HepG2 (cell line): ENCODE data around the gene UBP1. TPM values are rescaled to one million over a fixed set of nuclear protein-coding genes. Genes with fewer than 3 reads are reported as not detected.

ENCODE experiments used
- FOXJ3 ChIP-seq: sonication (generic); formaldehyde crosslinking; IDR thresholded peaks from 2 replicates; pipeline ENCODE4 v1.4.0; 2020; ENCODE audit warnings: missing genetic modification reagents, mild to moderate bottlenecking, borderline replicate concordance
- GLI4 ChIP-seq: sonication (generic); formaldehyde crosslinking; IDR thresholded peaks from 2 replicates; pipeline ENCODE4 v1.5.1; 2020; ENCODE audit warnings: missing genetic modification reagents, mild to moderate bottlenecking, moderate library complexity, borderline replicate concordance
- NFYB ChIP-seq: sonication (generic); formaldehyde crosslinking; IDR thresholded peaks from 2 replicates; pipeline ENCODE4 v1.4.0; 2020; ENCODE audit warnings: missing genetic modification reagents
- RARG ChIP-seq: sonication (generic); formaldehyde crosslinking; IDR thresholded peaks from 2 replicates; pipeline ENCODE4 v1.4.0; 2020; ENCODE audit warnings: low read depth, mild to moderate bottlenecking, missing genetic modification reagents
- SSRP1 ChIP-seq: IDR thresholded peaks from 2 replicates; pipeline ENCODE4 v1.6.1; 2016; ENCODE audit warnings: control low read depth
- ZFP90 ChIP-seq: sonication (generic); formaldehyde crosslinking; IDR thresholded peaks from 2 replicates; pipeline ENCODE4 v1.8.0; 2022; ENCODE audit warnings: missing genetic modification reagents, mild to moderate bottlenecking, inconsistent platforms, borderline replicate concordance
- ZNF10 ChIP-seq: sonication (generic); formaldehyde crosslinking; IDR thresholded peaks from 2 replicates; pipeline ENCODE4 v1.4.0; 2020; ENCODE audit warnings: mild to moderate bottlenecking, low read depth, missing genetic modification reagents, borderline replicate concordance
- ZNF337 ChIP-seq: sonication (generic); formaldehyde crosslinking; IDR thresholded peaks from 2 replicates; pipeline ENCODE4 v1.5.1; 2020; ENCODE audit warnings: missing genetic modification reagents, low read depth, mild to moderate bottlenecking, borderline replicate concordance
- ZNF451 ChIP-seq: sonication (generic); formaldehyde crosslinking; IDR thresholded peaks from 2 replicates; pipeline ENCODE4 v1.5.0; 2020; ENCODE audit warnings: mild to moderate bottlenecking, missing genetic modification reagents
- ZNF496 ChIP-seq: sonication (generic); formaldehyde crosslinking; IDR thresholded peaks from 2 replicates; pipeline ENCODE4 v1.8.1; 2023; ENCODE audit warnings: mild to moderate bottlenecking, moderate library complexity, missing genetic modification reagents; ENCODE audit not compliant: insufficient replicate concordance
- ZNF75D ChIP-seq: sonication (generic); formaldehyde crosslinking; IDR thresholded peaks from 2 replicates; pipeline ENCODE4 v1.8.1; 2023; ENCODE audit warnings: missing genetic modification reagents, mild to moderate bottlenecking, borderline replicate concordance
- polyA plus RNA-seq, 8 experiments: library from polyadenylated mRNA; depleted of rRNA in 3 of 8; stranded (reverse) in 7 of 8; unstranded in 1 of 8; fragments of >200 nt; fragmentation: Illumina TruSeq in 4 of 8; extraction: Trizol in 4 of 8; gene quantifications; 2 replicates each; pipeline versions ENCODE4 v1.2.1 to v1.2.3, GENCODE V29; 2011 to 2016; ENCODE audit warnings: low read depth in 4 of 8, missing spikeins in 1 of 8, mixed read lengths in 1 of 8; ENCODE audit not compliant: insufficient read depth in 1 of 8
- total RNA-seq, 5 experiments: library from RNA; depleted of rRNA; stranded (reverse); fragments of >200 nt; fragmentation: Illumina TruSeq; extraction: Trizol; gene quantifications; 2 replicates each; pipeline ENCODE4 v1.2.3, GENCODE V29; 2016; ENCODE audit warnings: low read depth in 1 of 5
- TF ChIP-seq, protein P1 (sequence below): sonication (generic); formaldehyde crosslinking; IDR thresholded peaks from 2 replicates; pipeline ENCODE4 v1.4.0; 2020; ENCODE audit warnings: missing genetic modification reagents, mild to moderate bottlenecking, borderline replicate concordance
- TF ChIP-seq, protein P2 (sequence below), 2 experiments: sonication (generic) in 1 of 2; formaldehyde crosslinking in 1 of 2; IDR thresholded peaks; 2 replicates each; pipeline versions ENCODE4 v1.5.1 to v1.6.1; 2011 to 2020; ENCODE audit warnings: borderline replicate concordance in 1 of 2, low read depth in 1 of 2, low read length in 1 of 2, mild to moderate bottlenecking in 1 of 2, missing genetic modification reagents in 1 of 2, moderate library complexity in 1 of 2
- TF ChIP-seq, protein P3 (sequence below): fragments of 450-650 bp; IDR thresholded peaks from 2 replicates; pipeline ENCODE4 v1.6.1; 2017; ENCODE audit warnings: mild to moderate bottlenecking
- TF ChIP-seq, protein P4 (sequence below): sonication (generic); formaldehyde crosslinking; IDR thresholded peaks from 2 replicates; pipeline ENCODE4 v1.5.1; 2020; ENCODE audit warnings: mild to moderate bottlenecking, missing genetic modification reagents, moderate library complexity

Gene UBP1
- total and polyA plus RNA-seq, 2 of the 13 experiments (the other 11 are each of a cell fraction or from before 2014, with no cell fraction given): 48.3 to 79.9 TPM

- TF ChIP-seq, protein P1, sequence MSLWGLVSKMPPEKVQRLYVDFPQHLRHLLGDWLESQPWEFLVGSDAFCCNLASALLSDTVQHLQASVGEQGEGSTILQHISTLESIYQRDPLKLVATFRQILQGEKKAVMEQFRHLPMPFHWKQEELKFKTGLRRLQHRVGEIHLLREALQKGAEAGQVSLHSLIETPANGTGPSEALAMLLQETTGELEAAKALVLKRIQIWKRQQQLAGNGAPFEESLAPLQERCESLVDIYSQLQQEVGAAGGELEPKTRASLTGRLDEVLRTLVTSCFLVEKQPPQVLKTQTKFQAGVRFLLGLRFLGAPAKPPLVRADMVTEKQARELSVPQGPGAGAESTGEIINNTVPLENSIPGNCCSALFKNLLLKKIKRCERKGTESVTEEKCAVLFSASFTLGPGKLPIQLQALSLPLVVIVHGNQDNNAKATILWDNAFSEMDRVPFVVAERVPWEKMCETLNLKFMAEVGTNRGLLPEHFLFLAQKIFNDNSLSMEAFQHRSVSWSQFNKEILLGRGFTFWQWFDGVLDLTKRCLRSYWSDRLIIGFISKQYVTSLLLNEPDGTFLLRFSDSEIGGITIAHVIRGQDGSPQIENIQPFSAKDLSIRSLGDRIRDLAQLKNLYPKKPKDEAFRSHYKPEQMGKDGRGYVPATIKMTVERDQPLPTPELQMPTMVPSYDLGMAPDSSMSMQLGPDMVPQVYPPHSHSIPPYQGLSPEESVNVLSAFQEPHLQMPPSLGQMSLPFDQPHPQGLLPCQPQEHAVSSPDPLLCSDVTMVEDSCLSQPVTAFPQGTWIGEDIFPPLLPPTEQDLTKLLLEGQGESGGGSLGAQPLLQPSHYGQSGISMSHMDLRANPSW (CRISPR knock-in tag): no peak; the same call in 1 of the 2 replicates
- no peak for TF ChIP-seq GLI4 (CRISPR knock-in tag)
- no peak for TF ChIP-seq ZNF451 (CRISPR knock-in tag)
- no peak for TF ChIP-seq NFYB
- no peak for TF ChIP-seq ZFP90 (CRISPR knock-in tag)
- TF ChIP-seq, protein P2, sequence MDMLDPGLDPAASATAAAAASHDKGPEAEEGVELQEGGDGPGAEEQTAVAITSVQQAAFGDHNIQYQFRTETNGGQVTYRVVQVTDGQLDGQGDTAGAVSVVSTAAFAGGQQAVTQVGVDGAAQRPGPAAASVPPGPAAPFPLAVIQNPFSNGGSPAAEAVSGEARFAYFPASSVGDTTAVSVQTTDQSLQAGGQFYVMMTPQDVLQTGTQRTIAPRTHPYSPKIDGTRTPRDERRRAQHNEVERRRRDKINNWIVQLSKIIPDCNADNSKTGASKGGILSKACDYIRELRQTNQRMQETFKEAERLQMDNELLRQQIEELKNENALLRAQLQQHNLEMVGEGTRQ (IDR thresholded peaks at IDR 0.05; ENCODE audit: low read depth, low read length): no peak
- TF ChIP-seq, protein P2 (CRISPR knock-in tag; IDR thresholded peaks at IDR 0.05; ENCODE audit: borderline replicate concordance): no peak
- TF ChIP-seq, protein P3, sequence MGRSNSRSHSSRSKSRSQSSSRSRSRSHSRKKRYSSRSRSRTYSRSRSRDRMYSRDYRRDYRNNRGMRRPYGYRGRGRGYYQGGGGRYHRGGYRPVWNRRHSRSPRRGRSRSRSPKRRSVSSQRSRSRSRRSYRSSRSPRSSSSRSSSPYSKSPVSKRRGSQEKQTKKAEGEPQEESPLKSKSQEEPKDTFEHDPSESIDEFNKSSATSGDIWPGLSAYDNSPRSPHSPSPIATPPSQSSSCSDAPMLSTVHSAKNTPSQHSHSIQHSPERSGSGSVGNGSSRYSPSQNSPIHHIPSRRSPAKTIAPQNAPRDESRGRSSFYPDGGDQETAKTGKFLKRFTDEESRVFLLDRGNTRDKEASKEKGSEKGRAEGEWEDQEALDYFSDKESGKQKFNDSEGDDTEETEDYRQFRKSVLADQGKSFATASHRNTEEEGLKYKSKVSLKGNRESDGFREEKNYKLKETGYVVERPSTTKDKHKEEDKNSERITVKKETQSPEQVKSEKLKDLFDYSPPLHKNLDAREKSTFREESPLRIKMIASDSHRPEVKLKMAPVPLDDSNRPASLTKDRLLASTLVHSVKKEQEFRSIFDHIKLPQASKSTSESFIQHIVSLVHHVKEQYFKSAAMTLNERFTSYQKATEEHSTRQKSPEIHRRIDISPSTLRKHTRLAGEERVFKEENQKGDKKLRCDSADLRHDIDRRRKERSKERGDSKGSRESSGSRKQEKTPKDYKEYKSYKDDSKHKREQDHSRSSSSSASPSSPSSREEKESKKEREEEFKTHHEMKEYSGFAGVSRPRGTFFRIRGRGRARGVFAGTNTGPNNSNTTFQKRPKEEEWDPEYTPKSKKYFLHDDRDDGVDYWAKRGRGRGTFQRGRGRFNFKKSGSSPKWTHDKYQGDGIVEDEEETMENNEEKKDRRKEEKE: no peak
- no peak for TF ChIP-seq ZNF337 (CRISPR knock-in tag)
- no peak for TF ChIP-seq ZNF75D (CRISPR knock-in tag)
- TF ChIP-seq RARG (CRISPR knock-in tag): no peak
- TF ChIP-seq, protein P4, sequence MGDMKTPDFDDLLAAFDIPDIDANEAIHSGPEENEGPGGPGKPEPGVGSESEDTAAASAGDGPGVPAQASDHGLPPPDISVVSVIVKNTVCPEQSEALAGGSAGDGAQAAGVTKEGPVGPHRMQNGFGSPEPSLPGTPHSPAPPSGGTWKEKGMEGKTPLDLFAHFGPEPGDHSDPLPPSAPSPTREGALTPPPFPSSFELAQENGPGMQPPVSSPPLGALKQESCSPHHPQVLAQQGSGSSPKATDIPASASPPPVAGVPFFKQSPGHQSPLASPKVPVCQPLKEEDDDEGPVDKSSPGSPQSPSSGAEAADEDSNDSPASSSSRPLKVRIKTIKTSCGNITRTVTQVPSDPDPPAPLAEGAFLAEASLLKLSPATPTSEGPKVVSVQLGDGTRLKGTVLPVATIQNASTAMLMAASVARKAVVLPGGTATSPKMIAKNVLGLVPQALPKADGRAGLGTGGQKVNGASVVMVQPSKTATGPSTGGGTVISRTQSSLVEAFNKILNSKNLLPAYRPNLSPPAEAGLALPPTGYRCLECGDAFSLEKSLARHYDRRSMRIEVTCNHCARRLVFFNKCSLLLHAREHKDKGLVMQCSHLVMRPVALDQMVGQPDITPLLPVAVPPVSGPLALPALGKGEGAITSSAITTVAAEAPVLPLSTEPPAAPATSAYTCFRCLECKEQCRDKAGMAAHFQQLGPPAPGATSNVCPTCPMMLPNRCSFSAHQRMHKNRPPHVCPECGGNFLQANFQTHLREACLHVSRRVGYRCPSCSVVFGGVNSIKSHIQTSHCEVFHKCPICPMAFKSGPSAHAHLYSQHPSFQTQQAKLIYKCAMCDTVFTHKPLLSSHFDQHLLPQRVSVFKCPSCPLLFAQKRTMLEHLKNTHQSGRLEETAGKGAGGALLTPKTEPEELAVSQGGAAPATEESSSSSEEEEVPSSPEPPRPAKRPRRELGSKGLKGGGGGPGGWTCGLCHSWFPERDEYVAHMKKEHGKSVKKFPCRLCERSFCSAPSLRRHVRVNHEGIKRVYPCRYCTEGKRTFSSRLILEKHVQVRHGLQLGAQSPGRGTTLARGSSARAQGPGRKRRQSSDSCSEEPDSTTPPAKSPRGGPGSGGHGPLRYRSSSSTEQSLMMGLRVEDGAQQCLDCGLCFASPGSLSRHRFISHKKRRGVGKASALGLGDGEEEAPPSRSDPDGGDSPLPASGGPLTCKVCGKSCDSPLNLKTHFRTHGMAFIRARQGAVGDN (CRISPR knock-in tag): no peak; the same call in 1 of the 2 replicates
- TF ChIP-seq ZNF10 (CRISPR knock-in tag): no peak
- TF ChIP-seq FOXJ3: peak; percentile 15; the same call in 1 of the 2 replicates
- no peak for TF ChIP-seq ZNF496 (CRISPR knock-in tag)
- no peak for TF ChIP-seq SSRP1 (CRISPR knock-in tag)
Observed at GRCh38 chr3:33441225-33441976, 1.2 kb upstream of the UBP1 start (continued).
